Retinal pigment epithelial cell (primary cell): Measurements from ENCODE around the gene PLSCR3.

Source experiments
- DNase-seq: peaks from one replicate; pipeline ENCODE4 v3.0.0-alpha.2; 2010; ENCODE audit warnings: low read depth
- H3K4me3 ChIP-seq: 2 replicates; pipeline ENCODE4 v1.5.1; 2011; ENCODE audit warnings: mild to moderate bottlenecking, low read length, control low read depth, moderate library complexity
- TF ChIP-seq, protein P1 (sequence below): conservative IDR thresholded peaks from 2 replicates; pipeline ENCODE4 v1.5.1; 2011; ENCODE audit warnings: low read depth, low read length, control low read depth, inconsistent platforms

The PLSCR3 gene

DNA sequence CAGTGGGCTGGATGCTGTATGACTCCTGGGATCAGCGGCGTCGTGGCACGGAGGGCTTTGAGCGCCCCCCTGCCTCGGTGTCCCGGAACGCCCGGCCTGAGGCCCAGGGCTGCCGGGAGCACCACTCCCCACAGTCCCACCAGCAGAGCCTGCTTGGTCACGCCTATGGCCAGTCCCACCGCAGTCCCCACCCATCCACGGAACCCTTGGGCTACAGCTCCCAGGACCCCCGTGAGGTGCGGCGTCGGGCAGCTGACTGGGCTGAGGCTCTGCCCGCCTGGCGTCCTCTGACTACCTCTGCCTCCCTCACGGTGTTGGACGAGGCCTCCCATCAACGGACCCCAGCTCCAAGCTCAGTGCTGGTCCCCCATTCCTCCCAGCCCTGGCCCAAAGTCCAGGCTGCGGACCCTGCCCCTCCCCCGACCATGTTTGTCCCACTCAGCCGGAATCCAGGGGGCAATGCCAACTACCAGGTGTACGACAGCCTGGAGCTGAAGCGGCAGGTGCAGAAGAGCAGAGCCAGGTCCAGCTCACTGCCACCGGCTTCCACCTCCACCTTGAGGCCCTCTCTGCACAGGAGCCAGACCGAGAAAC lies 32.7 kb upstream of the PLSCR3 start:
- no peak for DNase-seq
- TF ChIP-seq, protein P1, sequence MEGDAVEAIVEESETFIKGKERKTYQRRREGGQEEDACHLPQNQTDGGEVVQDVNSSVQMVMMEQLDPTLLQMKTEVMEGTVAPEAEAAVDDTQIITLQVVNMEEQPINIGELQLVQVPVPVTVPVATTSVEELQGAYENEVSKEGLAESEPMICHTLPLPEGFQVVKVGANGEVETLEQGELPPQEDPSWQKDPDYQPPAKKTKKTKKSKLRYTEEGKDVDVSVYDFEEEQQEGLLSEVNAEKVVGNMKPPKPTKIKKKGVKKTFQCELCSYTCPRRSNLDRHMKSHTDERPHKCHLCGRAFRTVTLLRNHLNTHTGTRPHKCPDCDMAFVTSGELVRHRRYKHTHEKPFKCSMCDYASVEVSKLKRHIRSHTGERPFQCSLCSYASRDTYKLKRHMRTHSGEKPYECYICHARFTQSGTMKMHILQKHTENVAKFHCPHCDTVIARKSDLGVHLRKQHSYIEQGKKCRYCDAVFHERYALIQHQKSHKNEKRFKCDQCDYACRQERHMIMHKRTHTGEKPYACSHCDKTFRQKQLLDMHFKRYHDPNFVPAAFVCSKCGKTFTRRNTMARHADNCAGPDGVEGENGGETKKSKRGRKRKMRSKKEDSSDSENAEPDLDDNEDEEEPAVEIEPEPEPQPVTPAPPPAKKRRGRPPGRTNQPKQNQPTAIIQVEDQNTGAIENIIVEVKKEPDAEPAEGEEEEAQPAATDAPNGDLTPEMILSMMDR: no peak
- no peak overlapping the region for H3K4me3 ChIP-seq

DNA sequence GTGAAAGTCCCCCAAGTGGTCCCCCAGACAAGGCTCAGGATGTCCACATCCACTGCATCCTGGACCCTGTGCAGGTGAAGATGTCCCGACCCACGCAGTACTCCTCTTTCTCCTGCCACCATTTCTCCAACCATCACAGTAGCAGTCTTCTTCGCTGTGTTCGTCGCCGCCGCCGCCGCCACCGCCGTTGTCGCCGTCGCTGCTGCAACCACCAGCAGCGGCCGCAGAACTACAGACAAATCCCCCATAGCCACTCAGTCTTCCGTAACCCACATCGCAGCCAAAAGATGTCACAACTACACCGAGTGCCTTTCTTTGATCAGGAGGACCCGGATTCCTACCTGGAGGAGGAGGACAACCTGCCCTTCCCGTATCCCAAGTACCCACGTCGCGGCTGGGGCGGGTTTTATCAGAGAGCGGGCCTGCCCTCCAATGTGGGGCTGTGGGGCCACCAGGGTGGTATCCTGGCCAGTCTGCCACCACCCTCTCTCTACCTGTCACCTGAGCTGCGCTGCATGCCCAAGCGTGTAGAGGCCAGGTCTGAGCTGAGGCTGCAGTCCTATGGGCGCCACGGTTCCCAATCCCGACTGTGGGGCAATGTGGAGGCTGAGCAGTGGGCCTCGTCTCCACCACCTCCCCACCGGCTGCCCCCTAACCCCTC lies 32.0 kb upstream of the PLSCR3 start:
- TF ChIP-seq, protein P1: no peak
- no peak overlapping the region for H3K4me3 ChIP-seq

DNA sequence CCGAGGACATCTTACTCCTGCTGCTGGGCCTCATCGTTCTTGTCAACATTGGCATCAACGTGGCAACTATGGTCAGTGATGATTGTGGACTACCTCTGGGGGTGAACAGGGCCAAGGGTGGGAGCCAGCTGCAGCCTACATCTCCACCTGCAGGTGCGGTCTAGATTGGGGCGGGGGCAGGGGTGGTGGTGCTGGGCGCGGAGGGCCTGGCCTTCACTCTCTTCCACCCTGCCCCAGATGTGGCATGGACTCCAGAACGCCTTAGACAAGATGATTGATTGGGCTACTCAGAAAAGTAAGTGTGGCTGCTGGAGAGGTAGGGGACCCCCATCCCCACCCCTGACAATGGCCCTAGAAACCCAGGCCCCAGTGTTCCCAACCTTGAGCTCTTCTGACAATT lies 31.4 kb upstream of the PLSCR3 start:
- no peak for DNase-seq
- TF ChIP-seq, protein P1: no peak
- H3K4me3 ChIP-seq: no peak overlapping the region

More for the DNA sequence above, 32.0 kb upstream of the PLSCR3 start:
- DNase-seq: no peak

DNA sequence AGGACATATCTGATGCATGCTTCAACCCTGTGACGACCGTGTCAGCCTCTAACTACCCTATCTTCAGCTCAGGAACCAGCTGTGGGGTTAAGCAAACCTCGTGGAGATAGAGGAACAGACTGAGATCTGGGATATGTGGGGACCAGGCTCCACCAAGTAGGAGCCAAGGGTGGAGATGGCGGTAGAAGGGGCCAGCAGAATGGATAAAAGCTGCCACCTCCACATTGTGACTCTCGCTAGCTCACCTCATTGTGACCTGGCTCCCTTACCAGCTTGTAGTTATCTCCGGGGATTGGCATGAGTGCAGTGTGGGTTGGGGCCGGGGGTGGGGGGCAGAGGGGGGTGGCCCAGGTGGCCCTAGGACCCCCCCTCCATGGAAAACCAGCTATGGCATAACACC lies 31.0 kb upstream of the PLSCR3 start, which contains the start of gene SPEM2:
TSS of gene SPEM2 (plus strand) at position 301 of the 400 bp plus-strand sequence. CDS start at position 374, 73 bp downstream.
- TF ChIP-seq, protein P1: no peak
- DNase-seq: no peak
- no peak within 1 kb of the TSS for H3K4me3 ChIP-seq

DNA sequence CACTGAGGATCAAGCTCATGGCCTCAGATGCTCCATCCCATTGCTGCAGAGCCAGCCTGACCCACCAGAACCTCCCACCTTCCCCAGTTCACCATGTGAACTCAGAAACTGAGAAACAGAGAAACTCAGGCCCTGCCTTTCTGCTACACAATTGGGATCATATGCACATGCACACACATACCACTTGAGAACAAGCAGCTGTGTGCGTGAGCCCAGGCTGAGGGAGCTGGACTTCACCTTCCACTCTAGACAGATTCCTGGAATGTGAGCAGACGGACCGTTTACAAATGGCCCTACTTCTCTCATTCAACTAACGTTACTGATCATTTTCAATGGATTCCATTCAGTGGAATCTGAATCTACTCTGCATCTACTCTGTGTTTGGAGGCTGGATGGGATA lies 29.4 kb upstream of the PLSCR3 start:
- no peak overlapping the region for H3K4me3 ChIP-seq
- TF ChIP-seq, protein P1: no peak

DNA sequence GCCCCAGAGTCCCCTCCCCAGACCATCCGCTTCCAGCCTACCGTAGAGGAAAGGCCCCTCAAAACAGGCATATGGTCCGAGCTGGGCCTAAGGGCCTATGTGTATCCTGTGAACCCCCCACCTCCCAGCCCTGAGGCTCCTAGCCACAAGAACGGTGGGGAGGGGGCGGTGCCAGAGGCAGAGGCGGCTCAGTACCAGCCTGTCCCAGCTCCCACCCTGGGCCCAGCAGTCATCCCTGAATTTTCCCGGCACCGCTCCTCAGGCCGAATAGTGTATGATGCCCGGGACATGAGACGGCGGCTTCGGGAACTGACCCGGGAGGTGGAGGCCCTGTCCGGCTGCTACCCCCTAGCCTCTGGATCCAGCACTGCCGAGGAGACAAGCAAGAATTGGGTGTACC lies 26.9 kb upstream of the PLSCR3 start:
- TF ChIP-seq, protein P1: no peak

More for the DNA sequence above, 29.4 kb upstream of the PLSCR3 start:
- DNase-seq: no peak

More for the DNA sequence above, 26.9 kb upstream of the PLSCR3 start:
- H3K4me3 ChIP-seq: no peak overlapping the region
- DNase-seq: no peak
